Pons (tissue), 1 donor: ENCODE measurements around the gene APOL6.

ENCODE experiments used
- DNase-seq: peaks from one replicate; pipeline ENCODE4 v3.0.0-alpha.2; 2016; ENCODE audit warnings: low spot score

The APOL6 gene

GRCh38 chr22:35648066-35649025 lies at the start of gene APOL6:
Gene APOL6 (plus strand): TSS chr22:35648446. CDS start chr22:35656426, 7,980 bp downstream.
- DNase-seq, result peak; percentile 86

GRCh38 chr22:35599364-35599763 lies 48.9 kb upstream of the APOL6 start:
- no peak for DNase-seq

GRCh38 chr22:35600476-35600875 lies 47.8 kb upstream of the APOL6 start:
- DNase-seq, result no peak

GRCh38 chr22:35601013-35601580 lies 47.1 kb upstream of the APOL6 start:
- no peak for DNase-seq

GRCh38 chr22:35601743-35602615 lies 46.3 kb upstream of the APOL6 start:
- DNase-seq, result no peak

- no peak for DNase-seq
These were observed 43.5 kb upstream of the APOL6 start for GRCh38 chr22:35604621-35605368.

GRCh38 chr22:35605369-35605680 lies 42.9 kb upstream of the APOL6 start:
- DNase-seq, result peak; percentile 47

GRCh38 chr22:35605851-35606481 lies 42.3 kb upstream of the APOL6 start:
- no peak for DNase-seq

- no peak for DNase-seq
These were observed 41.3 kb upstream of the APOL6 start for GRCh38 chr22:35606916-35607315.

- DNase-seq, result no peak
These were observed 40.2 kb upstream of the APOL6 start for GRCh38 chr22:35608088-35608487.

- no peak for DNase-seq
These were observed 39.0 kb upstream of the APOL6 start for GRCh38 chr22:35609261-35609660.

- DNase-seq, result no peak
These were observed 38.5 kb upstream of the APOL6 start for GRCh38 chr22:35609761-35610160.

GRCh38 chr22:35610741-35611140 lies 37.5 kb upstream of the APOL6 start:
- no peak for DNase-seq

- no peak for DNase-seq
These were observed 36.9 kb upstream of the APOL6 start for GRCh38 chr22:35611200-35611890.

GRCh38 chr22:35611891-35612576 lies 36.2 kb upstream of the APOL6 start:
- no peak for DNase-seq

- no peak for DNase-seq
These were observed 35.3 kb upstream of the APOL6 start for GRCh38 chr22:35612903-35613302.

- no peak for DNase-seq
These were observed 33.8 kb upstream of the APOL6 start for GRCh38 chr22:35614404-35614803.

GRCh38 chr22:35615156-35615555 lies 33.1 kb upstream of the APOL6 start:
- DNase-seq, result no peak

- no peak for DNase-seq
These were observed 32.2 kb upstream of the APOL6 start for GRCh38 chr22:35616043-35616442.

- DNase-seq, result no peak
These were observed 31.0 kb upstream of the APOL6 start, which contains the start of gene MB for GRCh38 chr22:35617137-35617755. Gene MB (minus strand): TSS chr22:35617329. CDS start chr22:35617257, 72 bp downstream.
